HG02840 (cell line): ENCODE measurements around the gene CYFIP1.
"Not testable (repeated sequence)": the region's sequence is repeated elsewhere in the genome, so short reads cannot be mapped to it uniquely, and the experiment has no call there.

Source experiments
- ATAC-seq: cut with Tn5 transposase; IDR thresholded peaks from one replicate; pipeline ENCODE4 v1.9.1; 2021; ENCODE audit warnings: mild to moderate bottlenecking, moderate library complexity, moderate number of reproducible peaks; ENCODE audit not compliant: unreplicated experiment, low FRiP score

CYFIP1 gene

DNA sequence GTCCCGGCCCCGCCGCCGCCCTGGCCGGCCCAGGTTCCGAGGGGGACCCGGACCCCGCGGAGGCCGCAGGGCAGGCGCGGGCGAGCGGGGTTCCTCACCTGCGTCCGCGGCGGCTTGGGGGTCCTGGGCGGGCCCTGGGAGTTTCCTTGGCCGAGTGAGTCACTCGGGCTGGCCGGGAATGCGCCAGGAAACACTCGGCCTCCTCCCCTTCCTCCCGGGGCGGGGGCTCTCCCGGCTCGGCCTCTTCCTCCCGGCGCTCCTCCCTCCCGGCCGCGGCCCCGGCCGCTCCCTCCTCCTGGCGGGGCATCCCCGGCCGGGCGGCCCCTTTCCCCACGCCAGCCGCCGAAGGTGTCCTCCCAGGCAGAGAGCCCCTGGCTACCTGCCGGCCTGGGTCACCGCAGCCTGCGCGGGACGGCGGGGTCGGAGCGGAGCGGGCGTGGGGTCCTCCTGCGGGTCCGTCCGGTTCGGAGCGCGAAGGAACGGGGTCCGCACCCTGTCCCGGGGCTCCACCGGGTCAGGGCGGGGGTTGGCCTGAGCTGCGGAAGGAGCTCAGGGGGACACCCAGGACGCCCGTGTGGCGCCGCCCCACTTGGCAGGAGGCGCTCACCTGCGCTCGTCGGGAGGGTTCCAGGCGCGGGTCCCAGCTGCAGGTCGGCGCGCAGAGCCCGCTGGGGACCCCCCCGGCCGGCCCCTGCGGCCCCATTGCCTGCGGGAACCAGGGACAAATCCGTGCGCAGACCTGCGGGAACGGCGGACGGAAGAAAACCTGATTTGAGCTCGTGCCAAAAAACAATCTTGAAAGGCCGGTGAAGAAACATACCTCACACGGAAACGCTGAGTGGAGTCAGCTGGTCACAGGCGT, at the start of gene CYFIP1:
Gene CYFIP1, minus strand, starts transcription at position 180 of the 862 bp plus-strand sequence. CDS start 33,083 bp downstream, outside the sequence.
- no peak for ATAC-seq

DNA sequence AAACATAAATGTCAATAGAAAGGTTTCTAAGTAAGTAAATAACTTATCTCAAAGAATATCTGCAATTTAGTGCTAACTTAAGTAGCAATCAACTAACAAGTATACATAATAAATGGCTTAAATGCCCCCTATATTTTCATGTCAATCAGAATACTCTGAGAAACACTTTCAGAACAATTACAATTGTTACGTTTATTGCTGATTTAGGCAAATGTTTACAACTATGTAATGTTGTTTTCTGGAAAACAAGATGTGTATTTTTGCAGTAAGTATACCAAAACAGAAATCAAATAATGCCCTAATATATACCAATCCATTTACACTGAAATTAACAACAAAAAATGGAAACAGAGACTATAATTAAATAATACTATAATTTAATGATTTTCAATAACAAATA, 46.0 kb upstream of the CYFIP1 start:
- no peak for ATAC-seq

DNA sequence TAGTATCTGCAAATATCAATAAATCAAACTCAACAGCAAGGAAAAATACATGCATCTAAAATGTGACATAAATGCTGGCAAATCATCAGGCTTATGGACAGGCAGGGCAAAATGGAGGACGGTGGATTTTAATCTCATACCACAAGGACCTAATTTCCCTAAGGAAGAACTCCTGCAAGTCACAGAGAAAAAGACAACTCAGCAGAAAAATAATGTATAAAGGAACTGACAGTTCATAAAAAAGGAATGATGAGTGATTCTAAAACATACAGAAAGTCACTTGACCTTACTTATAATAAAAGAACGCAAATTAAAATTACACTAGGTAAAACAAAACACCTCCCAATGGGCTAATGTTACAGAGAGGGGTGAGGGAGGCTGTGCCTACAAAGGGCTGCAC, 42.0 kb upstream of the CYFIP1 start:
- no peak for ATAC-seq

DNA sequence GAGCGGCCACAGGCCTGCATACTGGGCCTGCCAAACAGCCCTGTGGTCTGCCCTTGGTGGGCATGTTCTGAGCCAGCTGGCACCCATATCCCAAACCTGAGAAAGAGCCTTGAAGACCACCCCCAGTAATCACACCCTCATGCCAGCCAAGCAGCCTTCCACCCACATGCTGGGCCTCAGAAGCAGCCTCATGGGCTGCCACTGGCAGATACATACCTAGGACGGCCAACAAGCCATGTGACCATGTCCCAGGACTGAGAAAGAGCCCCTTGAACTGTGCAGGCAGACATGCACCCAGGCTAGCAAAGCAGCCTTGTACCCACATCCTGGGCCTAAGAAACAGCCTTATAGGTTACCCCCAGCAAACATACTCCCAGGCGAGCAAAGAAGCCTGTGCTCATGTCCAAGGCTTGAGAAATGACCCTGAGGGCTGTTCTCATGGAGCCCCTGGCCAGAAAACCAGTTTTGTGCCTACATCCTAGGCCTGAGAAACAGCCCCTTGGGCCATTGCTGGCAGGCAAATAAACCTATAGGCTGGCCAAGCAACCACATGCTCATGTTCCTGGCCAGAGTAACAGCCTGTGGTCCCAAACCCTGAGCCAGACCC, 34.3 kb upstream of the CYFIP1 start:
- ATAC-seq = no peak

DNA sequence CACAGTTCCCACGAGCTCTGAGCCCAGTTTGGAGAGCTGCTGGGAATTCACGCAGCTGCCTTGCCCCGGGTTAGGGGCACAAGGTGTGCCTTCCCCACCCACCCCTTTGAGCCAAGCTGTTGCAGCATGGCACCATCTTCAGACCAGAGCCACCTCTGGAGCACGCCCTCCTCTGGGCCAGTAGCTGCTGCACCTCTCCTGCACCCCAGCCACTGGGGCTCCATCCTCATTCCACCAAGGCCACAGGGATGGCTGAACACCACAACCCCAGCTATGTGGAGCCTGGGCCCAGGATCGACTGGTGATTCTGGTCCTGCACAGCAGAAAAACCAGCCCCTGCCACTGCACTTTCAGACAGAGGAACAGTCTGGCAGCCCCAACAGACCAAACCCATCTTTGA, 33.5 kb upstream of the CYFIP1 start:
- no peak for ATAC-seq

DNA sequence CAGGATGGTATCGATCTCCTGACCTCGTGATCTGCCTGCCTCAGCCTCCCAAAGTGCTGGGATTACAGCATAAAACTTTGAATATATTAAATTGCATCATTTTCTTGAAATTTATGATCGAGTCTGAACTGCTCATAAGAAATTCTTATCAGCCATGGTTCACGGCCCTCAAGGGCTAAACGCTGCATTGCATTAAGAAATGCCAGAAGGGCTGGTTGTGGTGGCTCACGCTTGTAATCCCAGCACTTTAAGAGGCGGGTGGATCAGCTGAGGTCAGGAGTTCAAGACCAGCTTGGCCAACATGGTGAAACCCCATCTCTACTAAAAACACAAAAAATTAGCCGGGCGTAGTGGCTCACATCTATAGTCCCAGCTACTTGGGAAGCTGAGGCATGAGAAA, 32.4 kb upstream of the CYFIP1 start:
- ATAC-seq = not testable (repeated sequence)

DNA sequence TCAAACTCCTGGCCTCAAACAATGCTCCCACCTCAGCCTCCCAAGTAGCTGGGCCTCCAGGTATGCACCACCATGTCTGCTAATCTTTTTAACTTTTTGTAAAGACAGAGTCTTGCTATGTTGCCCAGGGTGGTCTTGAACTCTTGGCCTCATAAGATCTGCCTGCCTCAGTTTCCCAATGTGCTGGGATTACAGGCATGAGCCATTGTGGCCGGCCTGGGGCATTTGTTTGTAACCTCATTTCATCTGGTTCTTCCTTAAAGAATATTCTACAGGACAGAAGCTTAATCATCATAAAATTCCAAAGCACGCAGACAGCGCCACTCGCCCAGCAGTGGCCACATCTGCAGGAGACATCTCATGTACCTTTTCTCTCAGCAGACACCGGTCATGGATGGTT, 23.6 kb upstream of the CYFIP1 start:
- ATAC-seq = no peak

DNA sequence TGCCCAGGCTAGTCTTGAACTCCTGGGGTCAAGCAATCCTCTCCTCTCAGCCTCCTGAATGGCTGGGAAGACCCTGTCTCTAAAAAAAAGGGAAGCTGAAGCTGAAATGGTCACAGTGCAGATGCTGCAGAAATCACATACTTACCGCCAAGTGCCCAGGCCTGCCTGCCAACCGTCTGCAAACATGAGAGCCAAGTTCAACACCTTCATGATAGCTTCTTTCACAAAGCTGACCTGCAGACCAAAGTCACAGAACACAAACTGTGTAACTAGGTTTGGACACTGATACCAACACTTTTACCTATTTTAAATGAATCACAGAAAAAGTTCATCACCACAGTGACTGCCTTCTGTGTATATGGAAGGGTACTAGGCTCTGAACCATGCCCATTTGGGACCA, 22.8 kb upstream of the CYFIP1 start:
- ATAC-seq = no peak

DNA sequence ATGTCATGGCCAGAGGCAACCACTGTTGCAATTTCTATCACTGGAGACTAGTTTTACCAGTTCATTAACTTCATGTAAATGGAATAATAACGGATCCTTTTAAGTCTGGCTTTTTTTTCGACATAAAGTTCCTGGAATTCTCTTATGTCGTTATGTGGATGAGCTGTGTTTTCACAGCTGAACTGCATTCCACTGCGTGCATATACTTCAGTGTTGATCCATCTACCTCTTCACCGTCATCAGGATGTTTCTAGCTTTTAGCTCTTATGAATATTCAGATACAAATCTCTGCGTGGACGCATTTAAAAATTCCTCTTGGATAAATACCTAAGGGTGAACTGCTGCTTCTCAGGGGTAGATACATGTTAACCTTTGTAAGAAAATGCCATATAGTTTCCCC, 15.6 kb upstream of the CYFIP1 start:
- ATAC-seq = no peak

DNA sequence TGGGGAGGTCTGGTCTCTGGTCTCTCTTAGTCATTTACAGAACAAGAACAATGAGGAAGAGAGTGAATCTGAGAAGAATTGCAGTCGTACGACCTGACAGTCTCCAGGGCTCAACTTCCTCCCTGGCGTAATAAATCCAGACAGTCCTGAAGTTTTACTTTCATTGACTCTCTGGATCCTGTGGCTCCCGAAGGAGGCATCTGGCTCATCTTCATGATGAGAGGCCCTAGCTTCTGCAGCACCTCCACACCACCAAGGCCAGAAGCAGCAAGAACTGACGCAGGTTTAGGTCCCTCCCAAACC, 11.8 kb upstream of the CYFIP1 start:
- ATAC-seq = no peak

DNA sequence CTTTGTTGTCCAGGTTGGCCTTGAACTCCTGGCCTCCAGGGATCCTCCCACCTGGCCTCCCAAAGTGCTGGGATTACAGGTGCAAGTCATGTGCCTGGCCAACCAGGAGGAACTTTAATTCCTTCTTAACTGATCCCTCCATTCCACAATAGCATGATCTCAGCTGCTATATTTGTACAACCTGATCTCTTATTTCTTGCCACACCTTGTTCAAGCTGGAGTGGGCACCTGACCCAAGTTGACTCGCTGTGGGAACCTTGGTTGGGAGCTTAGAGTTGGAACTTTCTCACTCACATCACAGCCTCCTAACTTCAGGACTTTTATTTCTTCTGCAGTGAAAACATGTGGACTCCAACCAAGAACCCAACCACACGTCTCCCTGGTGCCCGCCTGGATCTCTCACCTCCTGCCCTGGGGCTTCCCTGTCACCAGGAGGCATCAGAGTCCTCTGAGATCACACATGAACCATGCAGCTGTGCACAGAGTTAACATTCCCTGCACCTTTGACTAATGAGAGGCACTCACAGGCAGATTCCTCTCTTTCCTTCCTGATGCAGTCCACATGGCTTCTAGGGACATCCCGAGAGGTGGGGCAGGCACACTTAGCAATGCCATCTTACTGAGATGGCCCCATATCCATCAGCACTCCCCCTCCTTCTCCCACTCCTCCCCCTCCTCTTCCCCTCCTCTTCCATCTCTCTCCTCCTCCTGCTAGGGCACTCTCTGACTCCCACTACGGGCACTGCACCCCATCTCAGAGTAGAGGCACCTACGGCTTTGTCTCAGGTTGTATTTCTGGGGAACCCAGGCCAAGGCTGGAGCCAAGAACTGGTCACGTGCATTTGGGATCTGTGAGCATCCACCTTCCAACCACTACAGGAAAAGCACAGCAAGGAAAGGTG, 9.7 kb upstream of the CYFIP1 start:
- no peak for ATAC-seq

DNA sequence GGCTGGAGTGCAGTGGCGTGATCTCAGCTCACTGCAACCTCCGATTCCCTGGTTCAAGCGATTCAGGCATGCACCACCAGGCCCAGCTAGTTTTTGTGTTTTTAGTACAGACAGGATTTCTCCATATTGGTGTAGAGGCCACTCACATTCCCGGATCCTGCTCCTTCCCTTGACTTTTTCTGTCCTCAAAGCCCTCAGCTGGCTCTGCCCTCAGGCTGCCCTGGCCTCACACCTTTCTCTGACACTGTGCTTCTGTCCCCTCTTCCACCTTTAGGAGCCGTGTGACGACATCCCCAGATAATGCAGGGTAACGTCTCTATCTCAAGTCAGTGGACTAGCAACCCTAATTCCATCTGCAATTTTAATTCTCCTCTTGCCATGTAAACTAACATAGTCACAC, 8.6 kb upstream of the CYFIP1 start:
- ATAC-seq = no peak

DNA sequence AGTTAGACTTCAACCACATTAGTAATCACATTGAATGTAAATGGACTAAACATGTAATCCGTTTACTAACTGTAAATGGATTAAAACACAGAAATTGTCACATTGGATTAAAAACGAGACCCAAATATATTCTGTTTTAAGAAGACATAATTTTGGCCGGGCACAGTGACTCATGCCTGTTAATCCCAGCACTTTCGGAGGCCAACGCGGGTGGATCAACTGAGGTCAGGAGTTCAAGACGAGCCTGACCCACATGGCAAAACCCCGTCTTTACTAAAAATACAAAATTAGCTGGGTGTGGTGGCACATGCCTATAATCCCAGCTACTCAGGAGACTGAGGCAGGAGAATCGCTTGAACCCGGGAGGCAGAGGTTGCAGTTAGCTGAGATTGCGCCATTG, 1.8 kb upstream of the CYFIP1 start:
- ATAC-seq = not testable (repeated sequence)

DNA sequence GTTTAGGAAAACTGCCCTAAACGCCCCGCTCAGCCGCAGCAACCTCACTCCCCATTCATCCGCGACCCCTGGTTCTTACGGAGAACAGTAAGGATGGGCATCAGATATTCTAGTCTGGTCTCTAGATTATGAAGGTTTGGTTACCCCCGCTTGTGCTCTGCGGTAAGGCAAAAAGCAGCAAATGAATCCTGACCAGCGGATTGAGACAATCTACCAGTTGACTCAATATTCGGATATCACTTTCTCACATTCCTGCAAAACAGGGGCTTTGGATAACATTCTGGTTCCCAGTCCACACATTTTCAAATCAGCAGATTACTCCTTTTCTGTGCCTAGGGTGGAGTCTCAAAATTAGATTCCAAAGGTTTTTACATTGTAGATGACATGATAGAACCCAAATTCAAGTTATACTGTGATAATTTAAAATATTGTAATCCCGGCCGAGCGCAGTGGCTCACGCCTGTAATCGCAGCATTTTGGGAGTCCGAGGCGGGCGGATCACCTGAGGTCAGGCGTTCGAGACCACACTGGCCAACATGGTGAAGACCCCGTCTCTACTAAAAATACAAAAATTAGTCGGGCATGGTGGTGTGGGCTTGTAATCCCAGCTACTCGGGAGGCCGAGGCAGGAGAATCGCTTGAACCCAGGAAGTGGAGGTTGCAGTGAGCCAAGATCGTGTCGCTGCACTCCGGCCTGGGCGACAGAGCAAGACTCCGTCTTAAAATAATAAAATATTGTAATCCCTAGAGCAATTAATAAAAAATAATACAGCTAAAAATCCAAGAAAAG, 1.1 kb upstream of the CYFIP1 start:
- no peak for ATAC-seq

DNA sequence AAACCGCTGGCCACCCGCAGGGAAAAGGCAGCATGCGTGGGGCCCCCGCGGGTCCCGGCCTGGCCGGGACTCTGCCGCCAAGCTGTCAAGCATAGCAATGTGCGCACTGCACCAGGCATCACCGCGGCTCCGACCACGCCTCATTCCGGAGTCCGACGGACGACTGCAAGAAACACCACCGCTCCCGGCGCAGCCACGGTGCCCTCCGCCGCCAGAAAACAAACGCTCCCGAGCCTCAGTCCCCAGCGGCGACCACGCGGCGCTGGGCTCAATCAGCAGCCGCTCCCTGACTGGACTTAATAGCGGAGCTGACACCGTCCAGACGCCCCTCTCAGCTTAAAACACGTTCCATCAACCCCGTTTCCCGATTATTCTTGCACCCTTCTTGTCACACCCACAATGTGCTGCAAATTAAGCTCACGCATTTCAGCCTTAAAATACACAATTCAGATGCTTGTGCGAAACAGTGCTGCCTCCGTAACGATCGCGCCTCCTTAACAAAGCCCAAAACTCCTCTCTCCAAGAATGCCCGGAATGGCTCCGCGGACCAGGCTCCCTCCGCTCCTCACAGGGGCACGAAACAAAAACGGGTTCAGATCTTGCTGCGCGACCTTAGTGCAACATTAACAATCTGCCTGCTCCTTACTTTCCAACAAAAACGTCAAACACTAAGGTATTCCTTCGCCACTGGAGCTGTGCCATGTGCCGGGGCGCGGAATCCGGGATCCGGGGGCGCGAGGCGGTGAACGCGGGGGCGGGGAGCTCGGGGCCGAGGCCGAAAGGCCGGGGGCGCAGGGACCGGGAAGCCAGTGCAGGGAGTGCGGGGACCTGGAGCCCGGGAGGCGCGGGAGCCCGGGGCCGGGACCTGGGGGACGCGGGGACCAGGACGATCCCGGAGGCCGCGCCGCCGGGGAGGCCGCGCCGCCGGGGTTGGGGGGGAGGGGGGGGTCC, 655 bp downstream of the CYFIP1 start:
- ATAC-seq = peak; percentile 46

DNA sequence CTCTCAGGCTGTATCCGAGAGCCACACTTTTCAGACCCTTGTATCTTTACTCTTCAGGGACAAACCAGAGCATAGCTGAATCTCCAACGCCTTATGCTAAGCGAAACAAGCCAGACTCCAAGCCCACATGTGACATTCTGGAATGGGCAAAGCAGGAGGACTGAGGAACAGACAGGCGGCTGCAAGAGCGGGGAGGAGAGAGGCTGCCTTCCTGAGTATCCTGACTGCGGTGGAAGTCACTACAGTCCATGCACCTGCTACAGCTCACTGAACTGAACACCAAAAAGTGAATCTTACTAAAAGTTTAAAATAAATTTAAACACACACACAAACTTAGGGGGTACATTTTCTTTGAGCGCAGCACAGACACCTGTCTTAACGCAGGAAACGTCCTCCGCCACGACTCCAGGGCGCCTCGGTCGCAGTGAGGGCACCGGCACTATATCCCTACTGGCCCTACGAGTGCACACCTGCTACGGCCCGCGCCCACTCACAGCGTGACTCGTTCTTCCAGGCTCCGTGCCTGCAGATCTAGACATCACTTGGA, 1.4 kb downstream of the CYFIP1 start:
- ATAC-seq = peak; percentile 19

DNA sequence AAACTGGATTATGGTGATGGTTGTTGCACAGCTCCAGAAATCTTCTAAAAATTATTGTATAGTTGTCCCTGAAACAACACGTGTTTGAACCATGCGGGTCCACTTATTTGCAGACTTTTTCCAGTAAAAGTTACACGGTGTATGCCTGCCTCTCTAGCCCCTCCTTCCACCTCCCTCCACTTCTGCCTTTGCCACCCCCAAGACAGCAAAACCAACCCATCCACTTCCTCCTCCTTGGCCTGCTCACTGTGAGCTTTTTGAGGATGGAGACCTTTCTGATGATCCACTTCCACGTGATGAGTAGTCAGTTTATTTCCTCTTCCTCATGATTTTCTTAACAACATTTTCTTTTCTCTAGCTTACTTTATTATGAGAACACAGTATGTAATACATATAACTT, 5.4 kb downstream of the CYFIP1 start:
- no peak for ATAC-seq

DNA sequence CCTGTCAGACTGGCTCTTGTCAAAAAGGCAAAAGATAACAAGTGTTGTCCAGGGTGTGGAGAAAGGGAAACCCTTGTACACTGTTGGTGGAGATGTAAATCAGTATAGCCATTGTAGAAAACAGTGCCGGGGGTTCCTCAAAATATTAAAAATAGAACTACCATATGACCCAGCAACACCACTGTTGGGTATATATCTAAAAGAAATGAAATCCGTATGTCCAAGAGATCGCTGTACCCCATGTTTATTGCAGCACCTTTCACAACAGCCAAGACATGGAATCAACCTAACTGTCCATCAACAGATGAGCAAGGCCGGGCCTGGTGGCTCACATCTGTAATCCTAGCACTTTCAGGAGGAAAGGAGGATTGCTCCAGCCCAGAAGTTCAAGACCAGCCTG, 6.2 kb downstream of the CYFIP1 start:
- ATAC-seq = no peak

DNA sequence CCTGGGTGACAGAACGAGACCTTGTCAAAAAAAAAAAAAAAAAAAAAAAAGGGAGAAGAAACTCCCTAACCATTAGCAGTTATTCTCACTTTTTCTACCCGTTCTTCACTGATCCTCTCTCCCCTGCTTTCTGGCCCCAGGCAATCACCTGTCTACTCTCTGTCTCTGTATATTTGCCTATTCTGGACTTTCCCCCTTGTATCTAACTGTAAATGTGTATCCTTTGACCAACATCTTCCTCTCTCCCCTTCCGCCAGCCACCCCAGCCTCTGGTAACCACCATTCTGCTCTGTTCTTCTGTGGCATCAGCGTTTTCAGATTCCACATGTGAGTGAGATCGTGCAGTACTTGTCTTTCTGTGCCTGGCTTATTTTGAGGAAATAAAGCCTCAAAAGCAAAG, 6.9 kb downstream of the CYFIP1 start:
- ATAC-seq = peak; percentile 86
